ENCODE data around the gene PCSK5.

DNA sequence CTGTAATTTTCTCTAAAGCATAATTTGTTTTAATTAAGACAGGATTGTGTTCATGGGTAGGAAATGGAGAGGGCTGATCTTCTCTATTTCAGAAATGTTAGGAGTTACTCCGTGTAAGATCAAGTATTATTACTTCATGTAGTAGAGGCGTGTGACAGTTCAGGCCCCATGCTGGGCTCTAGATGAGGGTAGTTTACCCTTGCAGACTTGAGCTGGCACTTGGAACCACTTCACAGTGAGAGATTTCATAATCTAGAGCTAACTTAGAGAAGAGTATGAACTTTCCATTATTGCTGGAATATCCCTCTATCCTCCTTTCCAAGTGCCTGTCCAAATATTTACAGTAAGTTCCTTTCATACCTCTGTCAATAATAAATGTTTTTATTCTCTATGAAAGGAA is 195.1 kb downstream of the PCSK5 start:
- TF ChIP-seq, protein P1, sequence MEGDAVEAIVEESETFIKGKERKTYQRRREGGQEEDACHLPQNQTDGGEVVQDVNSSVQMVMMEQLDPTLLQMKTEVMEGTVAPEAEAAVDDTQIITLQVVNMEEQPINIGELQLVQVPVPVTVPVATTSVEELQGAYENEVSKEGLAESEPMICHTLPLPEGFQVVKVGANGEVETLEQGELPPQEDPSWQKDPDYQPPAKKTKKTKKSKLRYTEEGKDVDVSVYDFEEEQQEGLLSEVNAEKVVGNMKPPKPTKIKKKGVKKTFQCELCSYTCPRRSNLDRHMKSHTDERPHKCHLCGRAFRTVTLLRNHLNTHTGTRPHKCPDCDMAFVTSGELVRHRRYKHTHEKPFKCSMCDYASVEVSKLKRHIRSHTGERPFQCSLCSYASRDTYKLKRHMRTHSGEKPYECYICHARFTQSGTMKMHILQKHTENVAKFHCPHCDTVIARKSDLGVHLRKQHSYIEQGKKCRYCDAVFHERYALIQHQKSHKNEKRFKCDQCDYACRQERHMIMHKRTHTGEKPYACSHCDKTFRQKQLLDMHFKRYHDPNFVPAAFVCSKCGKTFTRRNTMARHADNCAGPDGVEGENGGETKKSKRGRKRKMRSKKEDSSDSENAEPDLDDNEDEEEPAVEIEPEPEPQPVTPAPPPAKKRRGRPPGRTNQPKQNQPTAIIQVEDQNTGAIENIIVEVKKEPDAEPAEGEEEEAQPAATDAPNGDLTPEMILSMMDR (IDR thresholded peaks at IDR 0.05): no peak
- no peak for TF ChIP-seq POLR2A (IDR thresholded peaks at IDR 0.05)
